KG1 (cell line): ENCODE results near the gene SCN9A.
"Not testable (repeated sequence)": the region's sequence is repeated elsewhere in the genome, so short reads cannot be mapped to it uniquely, and the experiment has no call there.

Experiments
- DNase-seq: peaks from one replicate; lab custom pipeline; 2025; lab: John Stamatoyannopoulos, UW

SCN9A gene

GRCh38 chr2:166375736-166376487 is at the start of gene SCN9A:
Gene SCN9A, minus strand, starts transcription at chr2:166375944. Its CDS starts 64,188 bp downstream, at chr2:166311756.
- no peak for DNase-seq

DNA sequence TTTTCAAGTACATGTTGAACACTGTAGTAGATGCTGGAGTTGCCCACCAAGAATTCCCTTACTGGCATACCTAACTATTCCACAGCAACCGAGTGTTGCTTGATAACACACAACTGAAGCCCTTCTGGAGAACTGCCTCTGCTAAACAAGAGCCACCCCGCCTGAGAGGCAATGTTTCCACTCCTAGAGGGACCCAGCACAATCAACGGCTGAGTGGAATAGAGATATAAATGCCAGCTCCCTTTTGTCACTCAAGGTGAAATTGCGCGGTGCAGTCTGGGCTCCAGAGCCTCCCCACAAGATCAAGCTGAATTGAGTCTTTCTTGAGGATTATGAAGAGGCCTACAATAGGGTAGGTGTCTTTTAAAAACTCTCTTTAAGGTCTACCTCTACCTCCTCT is 49.1 kb upstream of the SCN9A start:
- DNase-seq: no peak

GRCh38 chr2:166419616-166419934 is 43.8 kb upstream of the SCN9A start:
- DNase-seq: no peak

GRCh38 chr2:166418853-166419615 is 43.3 kb upstream of the SCN9A start:
- DNase-seq: no peak

- no peak for DNase-seq
Observed at GRCh38 chr2:166417669-166418068, 41.9 kb upstream of the SCN9A start.

- DNase-seq: no peak
Observed at GRCh38 chr2:166413255-166413654, 37.5 kb upstream of the SCN9A start.

- DNase-seq: no peak
Observed at GRCh38 chr2:166411473-166412230, 35.9 kb upstream of the SCN9A start.

- DNase-seq: no peak
Observed at GRCh38 chr2:166410828-166411472, 35.2 kb upstream of the SCN9A start.

DNA sequence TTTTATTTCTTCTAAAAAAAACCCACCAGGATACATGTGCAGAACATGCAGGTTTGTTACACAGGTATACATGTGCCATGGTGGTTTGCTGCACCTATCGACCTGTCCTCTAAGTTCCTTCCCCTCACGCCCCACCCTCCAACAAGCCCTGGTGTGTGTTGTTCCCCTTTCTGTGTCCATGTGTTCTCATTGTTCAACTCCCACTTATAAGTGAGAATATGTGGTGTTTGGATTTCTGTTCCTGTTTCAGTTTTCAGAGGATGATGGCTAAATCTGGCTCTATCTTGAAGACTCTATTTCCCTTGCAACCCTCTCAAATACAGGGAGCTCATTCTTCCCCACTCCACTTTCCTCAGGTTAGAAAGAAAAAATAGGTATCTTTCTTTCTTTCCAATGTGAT is 32.0 kb upstream of the SCN9A start:
- not testable (repeated sequence) for DNase-seq

GRCh38 chr2:166406374-166406773 is 30.6 kb upstream of the SCN9A start:
- DNase-seq: no peak

DNA sequence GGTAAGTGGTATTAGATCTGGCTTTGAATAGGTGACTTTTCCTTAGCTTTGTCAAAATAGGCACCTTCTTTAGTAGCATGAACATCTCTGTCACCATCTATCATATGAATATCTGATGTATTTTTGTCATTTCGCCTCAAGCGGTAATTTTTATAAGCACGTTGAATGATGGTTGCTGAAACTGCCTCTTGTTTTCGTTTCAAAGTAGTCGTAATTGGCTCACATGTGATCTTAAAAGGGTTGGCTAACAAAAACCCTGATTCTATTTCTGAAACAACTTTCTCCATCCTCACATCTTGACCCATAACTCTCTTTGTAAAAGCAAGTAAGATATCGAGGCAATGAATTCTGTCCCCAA is 29.8 kb upstream of the SCN9A start:
- no peak for DNase-seq

DNA sequence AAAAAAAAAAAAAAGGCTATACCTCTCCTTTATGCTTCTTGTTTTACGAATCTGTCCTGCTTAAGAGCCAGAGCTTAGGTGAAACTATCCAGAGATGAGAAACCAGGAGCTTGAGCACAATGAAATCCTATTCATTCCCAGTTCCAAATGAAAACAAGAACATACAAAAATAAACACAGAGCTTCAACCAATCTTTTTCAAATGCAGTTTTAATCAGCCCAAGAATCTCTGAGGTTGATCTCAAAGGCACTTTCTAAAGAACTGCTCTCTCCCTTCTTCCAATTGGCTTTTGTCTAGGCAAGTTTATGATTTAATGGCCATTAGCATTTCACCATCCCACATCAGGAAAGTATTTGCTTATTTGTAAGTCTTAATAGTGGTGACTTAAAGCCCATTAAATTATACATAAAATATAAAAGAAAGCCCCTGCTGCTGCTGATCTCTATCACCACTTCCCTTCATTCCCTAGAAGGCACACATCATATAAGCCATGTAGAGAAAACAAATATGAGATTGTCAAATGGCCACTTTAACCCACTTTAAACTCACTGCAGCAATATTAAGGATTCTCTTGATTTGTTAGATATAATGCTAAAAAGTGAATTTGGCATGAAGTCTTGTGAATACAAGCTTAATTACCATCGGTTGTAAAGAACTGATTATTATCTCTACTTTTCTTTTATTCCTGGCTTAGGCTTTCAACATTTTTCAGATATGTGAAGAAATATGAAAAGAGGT is 29.3 kb upstream of the SCN9A start:
- no peak for DNase-seq

- DNase-seq: no peak
Observed at GRCh38 chr2:166394245-166394644, 18.5 kb upstream of the SCN9A start.

DNA sequence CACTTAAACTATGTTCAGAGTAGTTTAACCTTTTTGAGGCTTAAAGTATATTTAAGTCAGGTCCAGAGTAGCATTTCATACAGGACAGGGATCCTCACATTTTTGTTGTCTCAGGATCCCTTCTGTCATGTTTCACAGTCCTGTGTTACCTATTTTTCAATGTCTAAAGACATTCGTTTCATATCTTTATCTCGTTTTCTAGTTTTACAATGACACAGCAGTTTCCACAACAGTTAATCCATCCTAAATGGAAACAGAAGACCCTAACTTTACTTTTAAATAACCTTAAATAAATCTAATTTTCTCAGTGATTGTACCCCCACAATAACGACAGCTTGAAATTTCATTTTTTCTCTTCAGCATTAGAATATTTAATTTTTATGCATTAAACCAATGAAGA is 17.3 kb upstream of the SCN9A start:
- no peak for DNase-seq

GRCh38 chr2:166388481-166389070 is 12.8 kb upstream of the SCN9A start:
- no peak for DNase-seq

- DNase-seq: no peak
Observed at GRCh38 chr2:166385313-166385712, 9.6 kb upstream of the SCN9A start.

- no peak for DNase-seq
Observed at GRCh38 chr2:166384774-166385173, 9.0 kb upstream of the SCN9A start.

DNA sequence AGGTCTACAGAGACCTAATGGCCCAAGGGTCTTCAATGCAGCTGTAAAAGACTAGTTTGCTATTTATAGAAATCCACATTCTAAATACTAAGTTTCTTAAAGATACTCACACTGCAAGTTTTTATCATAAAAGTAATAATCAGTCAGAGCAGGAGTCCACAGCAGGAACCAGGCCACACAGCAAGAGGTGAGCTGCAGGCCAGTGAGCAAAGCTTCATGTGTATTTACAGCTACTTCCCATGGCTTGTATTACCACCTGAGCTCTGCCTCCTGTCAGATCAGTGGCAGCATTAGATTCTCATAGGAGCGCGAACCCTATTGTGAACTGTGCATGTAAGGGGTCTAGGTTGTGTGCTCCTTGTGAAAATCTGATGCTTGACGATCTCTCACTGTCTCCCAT is 6.7 kb upstream of the SCN9A start:
- DNase-seq: no peak

DNA sequence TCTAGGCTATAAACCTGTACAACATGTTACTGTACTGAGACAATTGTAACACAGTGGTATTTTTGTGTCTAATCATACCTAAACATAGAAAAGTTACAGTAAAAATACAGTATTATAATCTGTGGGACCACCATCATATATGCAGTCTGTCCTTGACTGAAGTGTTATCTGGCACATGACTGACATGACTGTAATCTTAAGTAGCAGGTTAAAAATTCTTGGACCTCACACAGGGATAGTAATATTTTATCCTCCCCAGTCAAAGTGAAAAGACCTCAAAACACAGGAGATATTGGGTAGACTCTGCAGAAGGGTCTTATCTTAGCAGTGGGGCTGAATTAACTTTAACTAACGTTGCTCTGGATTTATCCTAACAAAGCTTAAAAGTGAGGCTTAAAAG is 4.9 kb upstream of the SCN9A start:
- DNase-seq: no peak

DNA sequence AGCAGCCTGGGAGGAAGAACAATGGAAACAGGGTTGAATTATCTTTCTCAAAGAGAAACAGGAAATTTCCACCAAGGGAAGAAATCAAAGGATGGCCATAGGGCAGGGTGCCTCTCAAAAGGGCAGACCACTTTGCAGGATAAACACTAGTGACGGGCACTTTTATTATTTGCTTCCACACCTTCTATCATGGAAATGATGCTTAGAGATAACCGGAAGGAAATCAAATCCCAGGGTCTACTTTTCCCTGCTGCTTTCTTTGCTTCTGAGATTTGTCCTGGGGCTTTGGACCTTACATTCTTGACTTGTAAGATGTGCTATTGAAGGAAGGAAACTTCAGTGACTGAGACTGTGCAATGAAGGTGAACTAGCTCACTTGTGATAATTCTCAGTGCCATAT is 1.1 kb upstream of the SCN9A start:
- DNase-seq: no peak

- no peak for DNase-seq
Observed at GRCh38 chr2:166376488-166376828, 714 bp upstream of the SCN9A start.
